NCI-H2029 treated with DMSO at 0.1 percent for 48 hours (cell line): ENCODE measurements around the gene OR51G2.

Experiments used
- DNase-seq: peaks from one replicate; lab custom pipeline; 2025; lab: John Stamatoyannopoulos, UW

Gene OR51G2

GRCh38 chr11:4863876-4864275, 55.3 kb downstream of the OR51G2 start:
- DNase-seq, result no peak
